ENCODE results near the gene MCTP1.

- no peak for TF ChIP-seq POLR2AphosphoS5 (IDR thresholded peaks at IDR 0.05)
- no peak for TF ChIP-seq CTCF (IDR thresholded peaks at IDR 0.05; ENCODE audit: poor library complexity, severe bottlenecking)
- no peak for TF ChIP-seq EZH2 (IDR thresholded peaks at IDR 0.05; ENCODE audit: borderline replicate concordance, insufficient read depth, low read length, poor library complexity, severe bottlenecking)
- TF ChIP-seq EP300 (conservative IDR thresholded peaks at IDR 0.05; ENCODE audit: poor library complexity, severe bottlenecking): no peak
Measured at GRCh38 chr5:95130941-95131340, 154.0 kb downstream of the MCTP1 start.

Data from neural cell (in vitro differentiated cells).